Measurements from ENCODE around the gene MIEF2. TPM values are rescaled to one million over a fixed set of nuclear protein-coding genes. Genes with fewer than 3 reads are reported as not detected.
"Not testable (repeated sequence)": the region's sequence is repeated elsewhere in the genome, so short reads cannot be mapped to it uniquely, and the experiment has no call there.

The MIEF2 gene, protein sequence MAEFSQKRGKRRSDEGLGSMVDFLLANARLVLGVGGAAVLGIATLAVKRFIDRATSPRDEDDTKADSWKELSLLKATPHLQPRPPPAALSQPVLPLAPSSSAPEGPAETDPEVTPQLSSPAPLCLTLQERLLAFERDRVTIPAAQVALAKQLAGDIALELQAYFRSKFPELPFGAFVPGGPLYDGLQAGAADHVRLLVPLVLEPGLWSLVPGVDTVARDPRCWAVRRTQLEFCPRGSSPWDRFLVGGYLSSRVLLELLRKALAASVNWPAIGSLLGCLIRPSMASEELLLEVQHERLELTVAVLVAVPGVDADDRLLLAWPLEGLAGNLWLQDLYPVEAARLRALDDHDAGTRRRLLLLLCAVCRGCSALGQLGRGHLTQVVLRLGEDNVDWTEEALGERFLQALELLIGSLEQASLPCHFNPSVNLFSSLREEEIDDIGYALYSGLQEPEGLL
- total RNA-seq (2014; rRNA removed; shearing (Covaris generic)): 20.5 and 22.0 TPM in 2 replicates

- peak; percentile 98 for DNase-seq (ENCODE audit: low spot score)
- in situ Hi-C loops (cut with HindIII; ENCODE audit: low sequenced_read_pairs): no loop called here
Observed at GRCh38 chr17:18260332-18261145, at the start of gene MIEF2. TSS of gene MIEF2 (plus strand) at chr17:18260662. CDS start at chr17:18262721, 2,059 bp downstream.

DNA sequence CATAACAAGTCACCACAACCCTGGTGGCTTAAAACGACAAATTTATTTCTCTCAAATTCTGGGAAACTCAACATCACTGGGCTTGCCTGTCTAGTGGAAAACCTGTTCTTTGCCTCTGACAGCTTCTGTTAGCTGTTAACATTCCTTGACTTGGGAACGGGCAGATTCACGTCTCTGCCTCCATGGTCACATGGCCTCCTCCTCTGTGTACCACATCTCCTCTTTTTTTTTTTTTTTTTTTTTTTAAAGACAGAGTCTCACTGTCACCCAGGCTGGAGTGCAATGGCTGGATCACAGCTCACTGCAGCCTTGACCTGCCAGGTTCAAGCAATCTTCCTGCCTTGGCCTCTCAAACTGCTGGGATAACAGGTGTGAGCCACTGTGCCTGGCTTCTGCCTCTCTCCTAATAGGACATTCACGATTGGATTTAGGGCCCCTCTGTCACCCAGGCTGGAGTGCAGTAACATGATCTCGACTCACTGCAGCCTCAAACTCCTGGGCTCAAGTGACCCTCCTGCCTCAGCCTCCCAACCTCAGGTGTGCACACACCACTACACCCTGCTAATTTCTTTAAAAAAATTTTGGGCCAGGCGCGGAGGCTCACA lies 46.7 kb upstream of the MIEF2 start:
- DNase-seq (ENCODE audit: low spot score): no peak
- in situ Hi-C loops (cut with HindIII; ENCODE audit: low sequenced_read_pairs): no loop called here

GRCh38 chr17:18216906-18217305 lies 43.6 kb upstream of the MIEF2 start:
- DNase-seq (ENCODE audit: low spot score); in situ Hi-C loops (cut with HindIII; ENCODE audit: low sequenced_read_pairs): not testable (repeated sequence)

- DNase-seq (ENCODE audit: low spot score): peak; percentile 68
- in situ Hi-C loops (cut with HindIII; ENCODE audit: low sequenced_read_pairs): no loop called here
Observed at GRCh38 chr17:18217412-18218015, 42.9 kb upstream of the MIEF2 start.

DNA sequence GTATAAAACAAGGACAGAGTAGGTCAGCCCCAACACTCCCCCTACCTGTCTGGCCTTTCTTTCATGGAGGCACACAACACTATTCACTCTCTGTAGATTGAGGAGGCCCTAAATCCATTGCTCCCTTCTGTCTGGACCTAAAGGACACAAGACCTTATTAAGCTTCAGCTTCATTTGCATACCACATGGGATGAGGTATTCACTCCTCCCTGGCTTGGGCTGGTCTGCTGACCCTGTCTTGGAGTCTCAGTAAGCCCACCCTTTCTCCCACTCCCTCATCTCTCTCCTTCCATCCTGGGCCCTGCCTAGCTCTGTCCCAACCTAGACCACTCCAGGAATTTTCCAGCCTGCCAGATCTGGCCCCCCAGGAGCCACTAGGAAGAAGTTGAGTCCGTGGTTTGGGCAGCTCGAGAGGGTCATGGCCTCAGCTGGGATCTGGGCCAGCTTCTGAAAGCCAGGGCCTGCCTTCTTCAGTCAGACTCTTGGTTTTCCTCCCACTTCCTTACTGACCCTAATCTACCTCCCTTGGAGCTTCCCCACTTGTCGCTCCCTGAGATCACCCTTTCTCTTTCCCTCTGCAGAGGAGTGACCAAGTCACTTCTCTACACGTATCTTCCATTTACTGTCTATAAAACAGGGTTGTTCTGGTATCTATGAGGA lies 41.6 kb upstream of the MIEF2 start:
- in situ Hi-C loops (cut with HindIII; ENCODE audit: low sequenced_read_pairs): no loop called here
- no peak for DNase-seq (ENCODE audit: low spot score)

- DNase-seq (ENCODE audit: low spot score): no peak
- in situ Hi-C loops (cut with HindIII; ENCODE audit: low sequenced_read_pairs): no loop called here
Observed at GRCh38 chr17:18224053-18224386, 36.4 kb upstream of the MIEF2 start.

GRCh38 chr17:18224387-18225120 lies 35.9 kb upstream of the MIEF2 start:
- in situ Hi-C loops (cut with HindIII; ENCODE audit: low sequenced_read_pairs): no loop called here
- peak; percentile 35 for DNase-seq (ENCODE audit: low spot score)

- in situ Hi-C loops (cut with HindIII; ENCODE audit: low sequenced_read_pairs): no loop called here
- DNase-seq (ENCODE audit: low spot score): peak; percentile 94
Observed at GRCh38 chr17:18225121-18225641, 35.3 kb upstream of the MIEF2 start, which contains the start of gene LLGL1. TSS of gene LLGL1 (plus strand) at chr17:18225635. CDS start at chr17:18225683, 48 bp downstream.

DNA sequence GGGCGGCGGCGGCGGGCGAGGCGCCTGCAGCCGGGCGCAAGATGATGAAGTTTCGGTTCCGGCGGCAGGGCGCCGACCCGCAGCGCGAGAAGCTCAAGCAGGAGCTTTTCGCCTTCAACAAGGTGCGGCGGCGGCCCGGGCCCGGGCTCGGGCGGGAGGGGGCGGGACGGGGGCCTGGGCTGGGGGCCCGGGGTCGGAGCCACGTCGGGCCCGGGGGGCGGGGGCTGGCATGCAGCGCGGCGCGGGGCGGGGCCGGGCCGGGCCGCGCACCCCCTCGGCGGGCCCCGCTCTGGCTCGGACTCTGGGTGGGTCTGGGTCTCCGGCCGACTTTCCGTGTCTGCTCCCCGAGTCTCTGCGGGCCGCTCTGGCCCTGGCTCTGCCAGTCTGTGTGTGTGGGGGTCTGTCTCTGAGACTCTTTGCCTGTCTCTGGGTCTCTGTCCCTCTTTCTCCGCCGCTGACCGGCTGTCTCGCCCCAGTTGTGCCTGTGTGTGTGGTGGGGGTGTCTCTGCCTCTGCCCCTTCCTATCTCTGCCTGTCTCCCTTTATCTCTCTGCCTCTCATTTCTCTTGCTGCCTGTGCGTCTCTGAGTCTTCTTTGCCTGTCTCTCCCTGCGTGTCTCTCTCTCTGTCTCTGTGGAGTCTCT lies 34.7 kb upstream of the MIEF2 start:
- in situ Hi-C loops (cut with HindIII; ENCODE audit: low sequenced_read_pairs): no loop called here
- DNase-seq (ENCODE audit: low spot score): no peak

GRCh38 chr17:18226284-18226945 lies 34.0 kb upstream of the MIEF2 start:
- in situ Hi-C loops (cut with HindIII; ENCODE audit: low sequenced_read_pairs): no loop called here
- no peak for DNase-seq (ENCODE audit: low spot score)

DNA sequence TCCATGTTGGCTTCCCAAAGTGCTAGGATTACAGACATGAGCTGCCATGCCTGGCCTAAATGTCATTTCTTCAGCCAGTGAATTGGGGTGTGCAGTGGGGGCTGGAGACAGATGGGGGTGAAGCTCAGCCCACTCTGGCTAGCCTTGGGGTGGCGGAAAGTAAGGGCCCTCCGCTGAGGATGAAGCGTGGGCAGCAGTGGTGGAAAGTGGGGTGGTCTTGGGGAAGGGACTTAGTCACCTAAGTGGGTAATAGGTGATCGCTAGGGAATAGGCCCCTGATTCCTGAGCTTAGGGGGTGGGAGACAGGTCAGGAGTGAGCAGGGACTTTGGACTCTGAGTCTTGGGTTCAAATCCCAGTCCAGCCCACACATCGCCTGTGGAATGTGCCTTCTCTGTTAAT lies 32.8 kb upstream of the MIEF2 start:
- in situ Hi-C loops (cut with HindIII; ENCODE audit: low sequenced_read_pairs): no loop called here
- no peak for DNase-seq (ENCODE audit: low spot score)

- no peak for DNase-seq (ENCODE audit: low spot score)
- in situ Hi-C loops (cut with HindIII; ENCODE audit: low sequenced_read_pairs): no loop called here
Observed at GRCh38 chr17:18228176-18228682, 32.2 kb upstream of the MIEF2 start.

DNA sequence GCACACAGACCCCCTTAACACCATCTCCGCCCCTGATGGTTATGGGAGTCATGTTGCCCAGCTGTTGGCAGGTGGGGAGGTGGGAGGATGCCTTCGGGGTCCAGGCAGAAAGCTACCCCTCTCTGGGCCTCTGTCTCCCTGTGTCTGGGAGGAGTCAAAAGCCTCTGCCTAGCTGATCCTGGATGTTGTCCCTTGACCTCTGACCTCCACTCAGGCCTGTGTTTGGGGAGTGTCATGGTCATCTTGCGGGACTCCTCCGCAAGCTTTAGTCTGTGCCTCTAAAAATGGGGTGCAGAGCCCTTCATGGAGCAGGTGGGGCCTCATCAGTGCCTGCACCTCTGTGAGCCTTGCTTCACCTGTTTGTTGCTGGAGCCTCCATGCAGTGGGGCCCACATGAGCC lies 31.2 kb upstream of the MIEF2 start:
- in situ Hi-C loops (cut with HindIII; ENCODE audit: low sequenced_read_pairs): no loop called here
- DNase-seq (ENCODE audit: low spot score): no peak

DNA sequence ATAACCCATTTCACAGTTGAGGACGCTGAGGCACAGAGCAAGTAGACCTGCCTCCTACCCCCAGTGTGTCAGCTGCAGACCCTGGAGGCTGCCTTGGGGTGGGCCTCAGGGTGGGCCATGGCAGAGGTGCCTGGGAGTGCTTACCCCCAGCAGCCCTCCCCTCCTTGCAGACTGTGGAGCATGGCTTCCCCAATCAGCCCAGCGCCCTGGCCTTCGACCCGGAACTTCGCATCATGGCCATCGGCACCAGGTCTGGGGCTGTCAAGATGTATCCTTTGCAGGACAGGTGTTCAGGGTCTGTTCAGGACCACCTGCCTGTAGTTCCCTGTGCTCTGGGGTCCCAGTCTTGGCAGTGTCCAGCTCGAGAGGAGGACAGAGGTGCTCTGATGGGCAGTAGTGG lies 30.7 kb upstream of the MIEF2 start:
- DNase-seq (ENCODE audit: low spot score): no peak
- in situ Hi-C loops (cut with HindIII; ENCODE audit: low sequenced_read_pairs): no loop called here

- in situ Hi-C loops (cut with HindIII; ENCODE audit: low sequenced_read_pairs): no loop called here
- DNase-seq (ENCODE audit: low spot score): no peak
Observed at GRCh38 chr17:18230288-18231141, 29.9 kb upstream of the MIEF2 start.

GRCh38 chr17:18231164-18231563 lies 29.3 kb upstream of the MIEF2 start:
- in situ Hi-C loops (cut with HindIII; ENCODE audit: low sequenced_read_pairs): no loop called here
- no peak for DNase-seq (ENCODE audit: low spot score)

Measured in G401 (cell line).